Stimulated activated CD4-positive, alpha-beta T cell treated with anti-CD3 and anti-CD28 coated beads, Interleukin-1b, Interleukin-23, amount 100 ng/mL, for 24 hours (primary cell): ENCODE results near the gene TTC31.

Experiments
- DNase-seq, 4 experiments: peaks; one replicate each; pipeline ENCODE4 v3.0.0-alpha.2; 2020; ENCODE audit warnings: low read depth in 4 of 4, low spot score in 1 of 4

Gene TTC31

GRCh38 chr2:74503506-74504475, 20.9 kb downstream of the TTC31 start:
- DNase-seq, result no peak

DNA sequence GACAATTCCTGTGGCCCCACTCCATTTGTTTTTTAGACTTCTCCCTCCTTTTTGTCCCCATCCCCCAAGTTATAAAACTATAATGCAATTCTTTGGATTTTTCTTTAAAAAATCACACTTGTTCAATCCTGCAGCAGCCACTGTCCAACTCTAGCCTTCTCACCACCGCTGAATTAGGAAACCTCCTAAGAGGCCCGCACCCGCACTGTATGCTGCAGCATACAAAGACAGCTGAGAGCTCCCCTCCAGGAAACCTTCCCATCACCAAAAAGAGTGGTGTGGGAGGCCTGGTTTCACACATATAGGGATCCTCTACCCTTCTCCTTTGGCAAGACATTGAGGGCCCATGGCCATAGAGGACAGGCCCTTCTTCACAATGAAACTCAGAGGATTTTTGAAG, 21.7 kb downstream of the TTC31 start:
- DNase-seq, result no peak

DNA sequence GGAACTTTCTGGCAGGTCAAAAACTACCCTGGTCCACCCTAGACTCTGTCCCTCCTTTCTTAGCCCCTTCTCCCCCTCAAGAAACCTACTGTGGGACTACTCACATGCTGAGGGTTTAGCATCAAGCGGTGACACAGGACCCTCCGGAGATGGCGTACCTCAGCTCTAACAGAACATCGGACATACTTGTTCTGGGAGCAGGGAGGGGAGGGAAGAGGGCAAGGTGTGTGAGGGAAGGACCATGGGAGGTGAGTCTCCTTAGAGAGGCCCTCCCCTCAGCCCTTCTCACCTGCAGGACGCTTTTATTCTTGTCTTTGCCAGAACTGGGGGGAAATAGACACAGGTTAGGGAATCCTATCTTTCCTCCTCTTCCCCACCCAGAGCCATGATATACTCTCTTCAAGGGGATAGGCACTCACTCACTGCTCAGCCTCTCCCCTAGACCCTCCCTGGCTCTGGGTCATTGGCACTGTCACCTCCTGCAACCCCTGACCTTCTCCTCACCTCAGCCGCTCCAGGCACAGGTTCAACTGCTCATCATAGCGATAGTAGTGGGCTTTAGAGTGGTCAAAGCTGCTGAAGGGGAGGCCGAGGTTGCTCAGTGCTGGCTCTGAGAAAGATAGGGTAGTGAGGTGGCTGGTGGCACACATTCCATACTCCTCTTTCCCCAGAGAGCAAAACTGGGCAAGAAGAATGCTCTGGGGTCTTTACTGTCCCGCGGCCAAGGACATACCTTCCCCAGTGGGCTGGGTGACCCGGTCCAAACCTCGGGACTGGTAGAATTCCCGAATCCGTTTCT, 22.8 kb downstream of the TTC31 start:
- no peak for DNase-seq

DNA sequence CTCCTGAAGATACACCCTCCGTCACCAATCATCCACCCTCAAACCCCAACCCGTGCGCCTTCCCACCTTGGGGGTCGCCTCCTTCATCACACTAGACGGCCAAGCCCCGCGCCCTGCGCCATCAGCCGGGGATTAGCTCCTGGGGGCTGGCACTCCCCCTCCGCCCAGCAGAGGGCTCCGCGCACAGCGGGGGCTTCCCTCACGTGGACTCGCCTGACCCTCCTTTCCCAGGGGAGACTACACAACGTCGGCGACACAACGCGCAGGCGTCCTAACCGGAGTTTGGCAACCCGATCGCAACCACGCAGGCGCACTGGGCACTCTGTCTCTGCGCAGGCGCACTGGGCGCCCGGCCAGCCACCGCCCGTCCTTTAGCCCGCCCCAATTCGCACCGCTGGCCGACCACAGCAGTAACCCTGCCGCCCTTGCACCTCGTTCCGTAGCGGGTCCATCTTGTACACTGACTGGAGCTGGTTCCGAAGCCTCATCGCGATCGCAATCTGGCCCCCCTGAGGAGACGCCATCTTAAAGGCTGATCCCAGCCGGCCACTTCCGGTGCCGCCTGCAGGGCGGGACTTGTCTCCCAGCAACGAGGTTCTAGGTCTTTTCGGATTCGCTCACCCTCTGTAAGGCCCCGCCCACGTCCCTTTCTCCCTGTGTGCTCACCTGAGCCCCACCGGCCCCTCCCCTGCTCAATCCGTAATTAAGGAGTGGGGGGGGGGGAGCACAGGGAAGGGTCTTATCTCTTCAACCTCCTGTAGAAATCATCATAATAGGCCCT, 24.5 kb downstream of the TTC31 start, which contains the start of gene PCGF1:
PCGF1 (minus strand) TSS at position 551 of the 781 bp plus-strand sequence; CDS start at position 524, 27 bp downstream.
- DNase-seq, result peak; percentile 98 to 99 (median 99)

DNA sequence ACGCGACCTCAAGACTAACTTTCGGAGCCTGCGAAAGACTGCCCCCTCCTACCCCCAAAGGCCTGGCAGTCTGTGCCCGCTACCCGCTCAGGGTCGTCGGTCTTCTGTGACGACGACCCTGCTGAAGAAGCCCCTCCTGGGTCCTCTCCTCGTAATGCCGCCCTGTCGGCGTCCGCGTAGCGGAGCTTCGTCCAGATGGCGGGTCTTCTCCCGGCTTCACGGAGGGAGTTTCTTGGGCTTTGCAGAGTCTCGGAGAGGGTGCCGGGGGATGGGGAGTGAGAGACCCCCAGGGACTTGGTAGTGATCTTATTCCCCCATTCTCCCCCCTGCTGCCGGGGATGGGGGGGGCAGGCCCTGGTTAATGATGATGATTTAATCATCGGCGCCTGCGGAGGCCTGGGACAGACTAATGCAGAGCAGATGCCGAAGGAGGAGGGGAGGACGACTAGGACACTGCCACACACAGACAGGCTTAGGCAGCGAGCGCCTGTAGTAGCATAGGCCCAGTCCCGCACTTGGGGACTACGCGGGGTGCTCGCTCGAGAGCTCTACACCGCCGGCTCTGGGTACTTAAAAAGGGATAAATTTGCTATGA, 25.1 kb downstream of the TTC31 start:
- DNase-seq, result no peak

DNA sequence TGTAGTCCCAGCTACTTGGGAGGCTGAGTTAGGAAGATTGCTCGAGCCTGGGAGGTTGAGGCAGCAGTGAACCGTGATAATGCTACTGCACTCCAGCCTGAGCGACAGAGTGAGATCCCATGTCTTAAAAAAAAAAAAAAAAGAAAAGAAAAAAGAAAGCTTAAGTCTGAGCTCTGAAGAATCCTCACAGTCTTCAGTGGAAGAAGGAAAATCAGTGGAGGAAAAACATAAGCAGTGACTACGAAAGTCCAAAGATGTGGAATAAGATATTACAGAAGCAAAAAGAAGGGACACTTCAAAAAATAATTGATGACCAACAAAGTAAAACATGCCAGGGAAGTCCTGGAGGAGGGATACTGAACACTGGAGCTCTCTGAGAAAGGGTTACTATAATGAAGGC, 27.4 kb downstream of the TTC31 start:
- no peak for DNase-seq

DNA sequence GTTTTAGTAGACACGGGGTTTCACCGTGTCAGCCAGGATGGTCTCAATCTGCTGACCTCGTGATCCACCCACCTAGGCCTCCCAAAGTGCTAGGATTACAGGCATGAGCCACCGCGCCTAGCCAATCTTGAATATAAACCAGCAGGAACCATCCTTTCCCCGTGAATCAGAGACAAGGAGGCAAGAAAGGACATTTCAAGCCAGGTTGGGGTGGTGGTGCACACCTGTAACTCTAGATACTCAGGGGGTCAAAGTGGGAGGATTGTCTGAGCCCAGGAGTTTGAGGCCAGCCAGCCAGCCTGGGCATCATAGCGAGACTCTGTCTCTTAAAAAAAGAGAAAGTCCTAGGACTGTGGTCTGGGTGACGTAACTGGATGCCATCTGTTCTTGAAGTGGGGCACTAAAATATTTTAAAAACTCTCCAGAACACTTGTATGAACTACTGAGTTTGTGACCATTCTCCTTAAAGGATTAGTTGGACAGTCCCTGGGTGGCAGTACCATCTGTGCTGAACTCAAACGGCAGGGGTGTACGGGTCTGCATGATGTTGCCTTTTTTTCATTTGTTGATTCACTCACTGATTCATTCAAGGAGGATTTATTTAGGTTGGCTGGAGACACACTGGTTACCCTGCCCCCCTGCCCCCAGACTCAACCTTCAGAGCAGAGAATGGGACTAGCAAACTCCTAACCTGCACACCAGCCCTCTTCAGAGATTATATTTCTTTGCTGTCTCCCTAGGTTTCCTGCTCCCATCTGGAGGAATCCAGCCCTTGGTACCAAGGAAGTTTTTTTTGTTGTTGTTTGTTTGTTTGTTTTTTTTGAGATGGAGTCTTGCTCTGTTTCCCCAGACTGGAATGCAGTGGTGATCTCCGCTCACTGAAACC, 28.5 kb downstream of the TTC31 start:
- DNase-seq, result no peak

DNA sequence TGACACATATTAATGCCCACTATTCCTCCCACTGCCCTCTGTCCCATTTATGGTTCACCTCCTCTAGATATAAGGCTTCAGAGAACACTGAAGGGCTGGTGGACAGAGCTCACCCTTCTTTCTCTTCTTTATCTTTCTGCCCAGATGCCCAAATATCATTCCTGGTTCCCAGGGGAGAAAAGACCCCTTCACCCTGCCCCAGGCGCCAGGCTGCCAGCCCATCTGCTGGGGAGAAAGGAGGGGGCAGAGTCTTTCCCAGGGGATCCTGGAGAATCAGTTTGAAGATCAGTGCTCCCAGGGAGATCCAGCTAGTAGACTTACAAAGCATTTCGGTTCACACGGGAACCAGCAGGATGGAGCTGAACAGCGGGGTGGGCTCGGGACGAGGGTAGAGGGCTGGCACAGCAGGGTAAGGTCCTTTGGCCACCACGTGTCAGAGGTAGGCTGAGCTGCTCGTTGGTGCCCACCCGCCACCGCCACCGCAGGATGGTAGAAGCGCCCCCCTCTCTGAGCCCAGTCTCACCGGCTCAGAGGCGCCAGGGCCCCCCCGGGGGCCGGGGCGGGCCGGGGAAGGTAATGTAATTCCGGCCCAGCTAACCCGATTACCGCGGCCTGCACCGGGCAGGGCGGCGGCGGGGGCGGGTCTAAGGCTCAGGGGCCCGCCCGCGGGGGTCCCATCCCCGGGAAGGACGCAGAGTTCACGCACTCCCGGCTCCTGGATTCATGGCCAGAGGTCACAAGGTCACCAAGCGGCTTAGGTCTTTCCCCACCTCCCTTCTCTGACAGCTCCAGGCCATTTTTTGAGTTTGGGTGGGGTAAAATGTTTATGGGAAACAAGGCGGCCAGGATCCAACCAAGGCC, 30.1 kb downstream of the TTC31 start:
- no peak for DNase-seq

DNA sequence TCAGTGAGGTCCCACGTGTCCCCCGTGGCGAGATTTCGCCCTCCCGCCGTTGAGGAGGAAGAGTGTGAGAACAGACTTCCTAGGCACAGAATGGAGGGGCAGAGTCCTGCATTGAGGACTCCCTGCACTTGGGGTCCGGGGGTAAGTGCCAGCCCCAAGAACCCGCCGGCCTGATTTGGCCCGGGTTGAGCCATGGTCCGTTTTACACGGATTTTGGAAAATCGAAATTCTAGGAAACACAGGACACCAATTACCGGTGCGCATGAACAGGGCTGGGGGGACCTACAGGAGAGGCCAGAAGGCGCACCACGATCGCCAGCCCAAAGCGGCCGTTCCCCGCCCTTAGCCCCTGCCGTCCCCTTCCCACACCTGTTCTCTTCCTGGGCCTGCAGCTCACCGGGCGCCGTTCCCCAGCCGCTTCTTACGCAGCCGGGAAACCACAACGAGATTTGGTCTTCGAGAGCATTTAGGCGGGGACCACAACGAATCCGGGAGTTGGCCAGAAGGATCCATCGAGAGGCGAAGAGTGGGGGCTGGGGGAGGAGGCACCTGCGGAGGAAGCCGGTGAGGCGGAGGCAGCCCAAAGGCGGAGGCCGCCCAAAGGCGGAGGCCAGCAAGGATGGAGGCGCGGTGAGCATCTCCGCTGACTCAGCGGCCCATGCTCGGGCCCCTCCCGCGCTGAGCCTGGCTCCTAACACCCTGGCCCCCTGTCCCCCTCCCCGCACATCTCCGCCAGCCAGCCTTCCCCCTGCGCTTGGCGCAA, 30.9 kb downstream of the TTC31 start:
- DNase-seq, result peak in 1 of 4 experiments; percentile 32

GRCh38 chr2:74514368-74515270, 31.7 kb downstream of the TTC31 start, which contains the start of gene TLX2:
TLX2 (plus strand) TSS chr2:74514450; CDS start chr2:74514807, 357 bp downstream.
- DNase-seq, result no peak

- DNase-seq, result no peak
Observed at GRCh38 chr2:74515271-74515980, 32.5 kb downstream of the TTC31 start.

DNA sequence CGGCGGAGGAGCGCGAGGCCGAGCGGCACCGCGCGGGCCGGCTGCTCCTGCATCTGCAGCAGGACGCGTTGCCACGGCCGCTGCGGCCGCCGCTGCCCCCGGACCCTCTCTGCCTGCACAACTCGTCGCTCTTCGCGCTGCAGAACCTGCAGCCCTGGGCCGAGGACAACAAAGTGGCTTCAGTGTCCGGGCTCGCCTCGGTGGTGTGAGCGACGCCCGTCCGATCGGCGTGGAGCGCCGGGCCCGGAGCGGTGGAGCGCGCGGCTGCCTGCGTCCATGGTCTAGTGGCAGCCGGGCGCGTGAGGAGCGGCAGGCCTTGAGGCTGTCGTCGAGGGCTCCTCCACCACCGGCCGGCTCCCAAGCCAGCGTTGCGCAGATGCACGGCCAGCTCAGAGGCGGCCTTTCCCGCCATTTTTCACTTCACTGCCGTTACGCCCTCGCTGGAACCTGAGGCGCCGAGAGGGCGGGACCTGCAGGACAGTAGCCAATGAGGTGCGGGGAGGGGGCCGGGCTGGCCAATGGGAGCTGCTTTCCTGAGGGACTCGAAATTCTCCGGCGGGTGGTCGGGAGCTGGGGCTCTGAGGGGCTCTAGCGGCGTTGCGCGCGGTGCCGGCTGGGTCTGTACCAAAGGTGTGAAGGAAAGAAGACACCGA, 33.2 kb downstream of the TTC31 start:
- peak in 2 of 4 experiments; percentile 66 to 72 for DNase-seq

DNA sequence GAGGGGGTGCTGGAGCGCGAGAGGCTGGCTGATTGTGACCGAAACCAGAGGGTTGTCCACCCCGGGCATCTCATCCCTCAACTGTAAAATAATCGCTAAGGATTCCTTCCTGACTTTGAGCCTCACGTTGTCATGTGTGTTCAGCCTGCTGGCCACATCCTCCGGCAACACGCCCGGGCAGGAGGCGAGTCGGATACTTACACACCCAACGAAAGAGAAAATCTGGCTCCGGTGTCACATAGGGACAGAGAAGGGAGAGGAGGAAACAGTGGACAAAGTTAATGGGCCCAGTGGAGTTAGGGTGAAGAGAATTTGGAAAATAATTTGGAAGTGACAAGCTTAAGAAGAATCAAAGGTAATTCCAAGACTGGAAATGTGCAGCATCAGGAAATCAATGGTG, 33.8 kb downstream of the TTC31 start:
- no peak for DNase-seq

DNA sequence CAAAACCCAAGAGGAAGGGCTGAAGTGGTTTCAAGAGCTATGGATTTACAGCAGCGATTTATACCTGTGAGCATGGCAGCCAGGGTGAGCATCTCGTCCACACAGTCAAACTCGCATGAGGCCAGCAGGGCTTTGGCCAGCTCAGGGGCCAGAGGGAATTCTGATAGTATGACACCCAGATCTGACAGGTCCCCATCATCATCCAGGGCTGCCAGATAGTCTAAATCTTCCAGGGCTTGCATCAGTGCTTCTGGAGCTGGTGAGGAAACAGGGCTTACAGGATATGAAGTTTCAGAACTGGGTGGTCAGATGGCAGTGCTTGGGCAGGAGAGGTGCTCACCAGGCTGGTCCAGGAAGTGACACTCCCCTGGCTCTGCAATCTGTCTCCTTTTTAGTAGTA, 39.6 kb downstream of the TTC31 start:
- DNase-seq, result no peak

- no peak for DNase-seq
Observed at GRCh38 chr2:74524005-74524404, 41.1 kb downstream of the TTC31 start.
